HCT116 (cell line): Measurements from ENCODE around the gene EMP2. TPM values are rescaled to one million over a fixed set of nuclear protein-coding genes. Genes with fewer than 3 reads are reported as not detected.

Experiments
- ATAC-seq: fragments of 200-7000 bp; cut with Tn5 transposase; 2 replicates; pipeline ENCODE4 v1.9.1; 2020; ENCODE audit warnings: mild to moderate bottlenecking, moderate library complexity
- BruUV-seq: library from RNA; stranded (reverse); fragments of 400-500 nt; replicated peaks from 2 replicates; lab custom pipeline; 2021; lab: Mats Ljungman, UMichigan
- CTCF ChIA-PET: fragments of 300-600 bp; sonication (Branson Sonifier 250); formaldehyde crosslinking; loops from one replicate; lab custom pipeline; 2021; ENCODE audit warnings: antibody characterized with exemption; lab: Charles Lee
- POLR2A ChIA-PET: fragments of 300-600, 350-600 bp; sonication (Branson Sonifier 250); formaldehyde crosslinking; loops from one replicate; lab custom pipeline; 2021; ENCODE audit warnings: antibody characterized with exemption; lab: Charles Lee
- RAD21 ChIA-PET, 2 experiments: fragments of 300-600 bp; sonication (Branson Sonifier 250); formaldehyde crosslinking; loops; one replicate each; lab custom pipeline; 2023; ENCODE audit warnings: low total read pairs in 2 of 2; ENCODE audit not compliant: uncharacterized antibody in 2 of 2, unreplicated experiment in 2 of 2, low non-redundant PET in 1 of 2; lab: Charles Lee
- DNase-seq: peaks from one replicate; pipeline ENCODE4 v3.0.0-alpha.2; 2010; ENCODE audit warnings: low read depth, low spot score
- H2AFZ ChIP-seq: fragments of 200-600 bp; shearing (Covaris generic), sonication (generic); 2 replicates; pipeline ENCODE4 v1.6.1; 2017; ENCODE audit warnings: low read depth, mixed run types, mixed read lengths, antibody characterized with exemption, low read length; ENCODE audit not compliant: poor library complexity, severe bottlenecking
- H3K27ac ChIP-seq: 2 replicates; pipeline ENCODE4 v1.5.1; 2012; ENCODE audit warnings: low read depth, low read length
- H3K27me3 ChIP-seq: fragments of 200-600 bp; sonication (generic); 2 replicates; pipeline ENCODE4 v1.6.1; 2016; ENCODE audit warnings: mixed run types, low read length, mixed read lengths; ENCODE audit not compliant: insufficient read depth
- H3K36me3 ChIP-seq, 2 experiments: fragments of 200-500 bp in 1 of 2; fragments of 200-600 bp in 1 of 2; sonication (Bioruptor generic) in 1 of 2; sonication (generic) in 1 of 2; 2 replicates each; pipeline versions ENCODE4 v1.5.1 to v1.6.1; 2014 to 2016; ENCODE audit warnings: low read length in 2 of 2, inconsistent platforms in 1 of 2, mixed read lengths in 1 of 2, mixed run types in 1 of 2; ENCODE audit not compliant: insufficient read depth in 2 of 2, control insufficient read depth in 1 of 2
- H3K4me1 ChIP-seq, 2 experiments: fragments of 200-600 bp in 1 of 2; sonication (generic) in 1 of 2; 2 replicates each; pipeline versions ENCODE4 v1.5.1 to v1.6.1; 2012 to 2017; ENCODE audit warnings: low read length in 2 of 2, inconsistent platforms in 1 of 2, mild to moderate bottlenecking in 1 of 2, mixed read lengths in 1 of 2, mixed run types in 1 of 2, moderate library complexity in 1 of 2; ENCODE audit not compliant: insufficient read depth in 2 of 2, control insufficient read depth in 1 of 2
- H3K4me2 ChIP-seq: fragments of 200-600 bp; sonication (generic); 2 replicates; pipeline ENCODE4 v1.6.1; 2017; ENCODE audit warnings: mixed run types, low read length, mixed read lengths
- H3K4me3 ChIP-seq, 2 experiments: fragments of 200-600 bp in 1 of 2; sonication (generic) in 1 of 2; replicated peaks in 1 of 2; 2 replicates each; pipeline ENCODE4 v1.5.1; 2011 to 2016; ENCODE audit warnings: low read length in 2 of 2, control low read depth in 1 of 2, low read depth in 1 of 2, mild to moderate bottlenecking in 1 of 2, mixed read lengths in 1 of 2, mixed run types in 1 of 2
- H3K79me2 ChIP-seq: fragments of 200-600 bp; sonication (generic); 2 replicates; pipeline ENCODE4 v1.6.1; 2017; ENCODE audit warnings: mild to moderate bottlenecking, mixed run types, low read length, moderate library complexity, mixed read lengths; ENCODE audit not compliant: insufficient read depth
- H3K9ac ChIP-seq: fragments of 200-600 bp; sonication (generic); 2 replicates; pipeline ENCODE4 v1.6.1; 2016; ENCODE audit warnings: low read length, mixed read lengths
- H3K9me2 ChIP-seq: fragments of 200-600 bp; sonication (generic), shearing (Covaris generic); 2 replicates; pipeline ENCODE4 v1.6.1; 2017; ENCODE audit warnings: mixed run types, mild to moderate bottlenecking, moderate library complexity; ENCODE audit not compliant: insufficient read depth
- H3K9me3 ChIP-seq, 2 experiments: fragments of 200-500 bp in 1 of 2; fragments of 200-600 bp in 1 of 2; sonication (Bioruptor generic) in 1 of 2; sonication (generic) in 1 of 2; 2 replicates each; pipeline ENCODE4 v1.6.1; 2014 to 2017; ENCODE audit warnings: low read length in 2 of 2, mixed read lengths in 2 of 2, inconsistent platforms in 1 of 2, low read depth in 1 of 2, mild to moderate bottlenecking in 1 of 2, mixed run types in 1 of 2, moderate library complexity in 1 of 2; ENCODE audit not compliant: control insufficient read depth in 1 of 2, insufficient read depth in 1 of 2
- H4K20me1 ChIP-seq: fragments of 200-600 bp; sonication (generic), shearing (Covaris generic); 2 replicates; pipeline ENCODE4 v1.6.1; 2017; ENCODE audit warnings: mixed run types, mild to moderate bottlenecking, moderate library complexity; ENCODE audit not compliant: insufficient read depth
- CBX3 ChIP-seq: IDR thresholded peaks from 2 replicates; pipeline ENCODE4 v1.6.1; 2012; ENCODE audit warnings: low read depth
- CEBPB ChIP-seq: IDR thresholded peaks from 2 replicates; pipeline ENCODE4 v1.6.1; 2012; ENCODE audit warnings: low read depth
- EGR1 ChIP-seq: IDR thresholded peaks from 2 replicates; pipeline ENCODE4 v1.6.1; 2012; ENCODE audit warnings: low read depth
- POLR2A ChIP-seq: IDR thresholded peaks from 2 replicates; pipeline ENCODE4 v1.7.0; 2011; ENCODE audit warnings: borderline replicate concordance; ENCODE audit not compliant: insufficient read depth, insufficient read length; ENCODE audit errors: extremely low read depth
- POLR2AphosphoS5 ChIP-seq: IDR thresholded peaks from 2 replicates; pipeline ENCODE4 v1.6.1; 2011; ENCODE audit warnings: mild to moderate bottlenecking, low read depth, low read length, moderate library complexity
- RAD21 ChIP-seq: IDR thresholded peaks from 2 replicates; pipeline ENCODE4 v1.6.1; 2012; ENCODE audit warnings: low read depth, mild to moderate bottlenecking
- SIN3A ChIP-seq: IDR thresholded peaks from 2 replicates; pipeline ENCODE4 v1.6.1; 2012; ENCODE audit warnings: low read depth
- TCF7L2 ChIP-seq: IDR thresholded peaks from 2 replicates; pipeline ENCODE4 v1.7.0; 2011; ENCODE audit warnings: borderline replicate concordance, inconsistent platforms; ENCODE audit not compliant: insufficient read depth, insufficient read length; ENCODE audit errors: extremely low read depth
- ZFX ChIP-seq: fragments of 450-650 bp; IDR thresholded peaks from 2 replicates; pipeline ENCODE4 v1.6.1; 2017
- intact Hi-C: fragments of 100-400 bp; cut with micrococcal nuclease; formaldehyde crosslinking; loops from 2 replicates; pipeline ENCODE4 v1.10.0; 2022
- total RNA-seq: library from RNA; stranded (reverse); gene quantifications from one replicate; pipeline ENCODE4 v1.2.1, GENCODE V29; 2021; ENCODE audit not compliant: unreplicated experiment
- TF ChIP-seq, protein P1 (sequence below): IDR thresholded peaks from 2 replicates; pipeline ENCODE4 v1.6.1; 2011; ENCODE audit warnings: mild to moderate bottlenecking, low read length, moderate library complexity; ENCODE audit not compliant: insufficient replicate concordance; ENCODE audit errors: extremely low read depth
- TF ChIP-seq, protein P2 (sequence below), 3 experiments: fragments of 200-600 bp in 1 of 3; sonication (generic) in 1 of 3; IDR thresholded peaks in 2 of 3; conservative IDR thresholded peaks in 1 of 3; 2 replicates each; pipeline ENCODE4 v1.5.1; 2012 to 2017; ENCODE audit warnings: low read depth in 2 of 3, low read length in 2 of 3, antibody characterized with exemption in 1 of 3, borderline replicate concordance in 1 of 3, control low read depth in 1 of 3, mild to moderate bottlenecking in 1 of 3, mixed read lengths in 1 of 3, mixed run types in 1 of 3, moderate library complexity in 1 of 3; ENCODE audit not compliant: insufficient read depth in 1 of 3

Gene EMP2
- total RNA-seq, 1 experiment from 2014 or later, result 32.6 TPM

DNA sequence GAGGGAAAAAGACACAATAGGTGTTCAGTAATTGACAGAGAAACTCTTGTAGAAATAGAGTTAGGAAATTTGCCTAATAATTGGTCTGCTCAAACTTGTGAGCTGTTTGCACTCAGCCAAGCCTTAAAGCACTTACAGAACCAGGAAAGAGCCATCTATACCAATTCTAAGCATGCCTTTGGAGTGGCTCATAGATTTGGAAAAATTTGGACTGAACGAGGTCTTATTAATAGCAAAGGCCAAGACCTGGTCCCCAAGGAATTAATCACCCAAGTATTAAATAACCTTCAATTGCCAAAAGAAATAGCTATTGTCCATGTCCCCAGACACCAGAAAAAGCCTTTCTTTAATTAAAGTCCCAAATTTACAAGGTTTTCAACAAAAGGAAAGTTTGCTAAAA is 90.3 kb downstream of the EMP2 start (continued):
- no peak for TF ChIP-seq RAD21
- TF ChIP-seq ZFX, result no peak
- TF ChIP-seq, protein P1, sequence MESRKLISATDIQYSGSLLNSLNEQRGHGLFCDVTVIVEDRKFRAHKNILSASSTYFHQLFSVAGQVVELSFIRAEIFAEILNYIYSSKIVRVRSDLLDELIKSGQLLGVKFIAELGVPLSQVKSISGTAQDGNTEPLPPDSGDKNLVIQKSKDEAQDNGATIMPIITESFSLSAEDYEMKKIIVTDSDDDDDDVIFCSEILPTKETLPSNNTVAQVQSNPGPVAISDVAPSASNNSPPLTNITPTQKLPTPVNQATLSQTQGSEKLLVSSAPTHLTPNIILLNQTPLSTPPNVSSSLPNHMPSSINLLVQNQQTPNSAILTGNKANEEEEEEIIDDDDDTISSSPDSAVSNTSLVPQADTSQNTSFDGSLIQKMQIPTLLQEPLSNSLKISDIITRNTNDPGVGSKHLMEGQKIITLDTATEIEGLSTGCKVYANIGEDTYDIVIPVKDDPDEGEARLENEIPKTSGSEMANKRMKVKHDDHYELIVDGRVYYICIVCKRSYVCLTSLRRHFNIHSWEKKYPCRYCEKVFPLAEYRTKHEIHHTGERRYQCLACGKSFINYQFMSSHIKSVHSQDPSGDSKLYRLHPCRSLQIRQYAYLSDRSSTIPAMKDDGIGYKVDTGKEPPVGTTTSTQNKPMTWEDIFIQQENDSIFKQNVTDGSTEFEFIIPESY, result no peak
- TF ChIP-seq CEBPB, result no peak
- no peak for TF ChIP-seq SIN3A
- TF ChIP-seq, protein P2, sequence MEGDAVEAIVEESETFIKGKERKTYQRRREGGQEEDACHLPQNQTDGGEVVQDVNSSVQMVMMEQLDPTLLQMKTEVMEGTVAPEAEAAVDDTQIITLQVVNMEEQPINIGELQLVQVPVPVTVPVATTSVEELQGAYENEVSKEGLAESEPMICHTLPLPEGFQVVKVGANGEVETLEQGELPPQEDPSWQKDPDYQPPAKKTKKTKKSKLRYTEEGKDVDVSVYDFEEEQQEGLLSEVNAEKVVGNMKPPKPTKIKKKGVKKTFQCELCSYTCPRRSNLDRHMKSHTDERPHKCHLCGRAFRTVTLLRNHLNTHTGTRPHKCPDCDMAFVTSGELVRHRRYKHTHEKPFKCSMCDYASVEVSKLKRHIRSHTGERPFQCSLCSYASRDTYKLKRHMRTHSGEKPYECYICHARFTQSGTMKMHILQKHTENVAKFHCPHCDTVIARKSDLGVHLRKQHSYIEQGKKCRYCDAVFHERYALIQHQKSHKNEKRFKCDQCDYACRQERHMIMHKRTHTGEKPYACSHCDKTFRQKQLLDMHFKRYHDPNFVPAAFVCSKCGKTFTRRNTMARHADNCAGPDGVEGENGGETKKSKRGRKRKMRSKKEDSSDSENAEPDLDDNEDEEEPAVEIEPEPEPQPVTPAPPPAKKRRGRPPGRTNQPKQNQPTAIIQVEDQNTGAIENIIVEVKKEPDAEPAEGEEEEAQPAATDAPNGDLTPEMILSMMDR (IDR thresholded peaks at IDR 0.05 in 2 of 3, conservative IDR thresholded peaks at IDR 0.05 in 1 of 3; ENCODE audit: borderline replicate concordance in 1 of 3, insufficient read depth in 1 of 3, low read depth in 2 of 3, low read length in 2 of 3), result no peak
- no peak for TF ChIP-seq POLR2AphosphoS5
- TF ChIP-seq TCF7L2, result no peak
- TF ChIP-seq, all 23 proteins: peak for 0

DNA sequence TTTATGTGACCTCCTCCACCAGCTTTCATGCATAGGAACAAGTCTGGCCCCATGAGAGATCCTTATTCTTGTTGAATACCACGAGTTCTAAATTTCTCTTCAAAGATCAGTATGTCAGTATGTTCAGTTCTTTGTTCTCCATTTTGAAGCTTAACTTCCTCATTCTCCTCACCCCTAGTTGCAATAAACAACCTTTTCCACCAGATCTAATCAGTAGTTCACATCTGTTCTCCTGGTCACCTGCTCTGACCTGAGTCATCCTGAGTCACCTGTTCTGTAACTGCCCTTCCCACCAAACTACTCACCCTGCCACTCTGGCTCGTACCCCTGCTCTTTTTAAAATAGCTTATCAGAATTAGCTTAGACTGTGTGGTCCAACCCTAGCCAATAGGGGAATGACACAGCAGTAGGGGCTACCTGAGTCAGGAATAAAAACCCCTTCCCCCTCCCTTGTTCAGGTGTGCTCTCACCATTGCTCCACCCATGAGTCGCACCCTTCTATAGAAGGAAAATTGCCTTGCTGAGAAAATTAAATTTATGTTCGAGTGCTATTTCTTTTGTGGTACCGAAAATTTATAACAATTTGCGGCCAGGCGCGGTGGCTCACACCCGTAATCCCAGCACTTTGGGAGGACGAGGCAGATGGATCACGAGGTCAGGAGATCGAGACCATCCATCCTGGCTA is 94.6 kb downstream of the EMP2 start:
- no peaks in the 10 kb centered on the region for H3K9me2 ChIP-seq
- CTCF ChIA-PET, result no interaction called here
- no peaks in the 10 kb centered on the region; a peak in 1 of 4 replicates for H3K9me3 ChIP-seq
- 0 out of 2 replicates have a peak, but pooled peaks have one; percentile 25 for ATAC-seq
- no peak overlapping the region for H3K27ac ChIP-seq
- POLR2A ChIA-PET, result no interaction called here
- no peak overlapping the region for H2AFZ ChIP-seq
- no peaks in the 10 kb centered on the region for H3K36me3 ChIP-seq
- intact Hi-C loops, result no loop called here
- TF ChIP-seq CBX3 (peak; percentile 31; the same call in 1 of the 2 replicates), EGR1 (no peak), POLR2A (no peak)
- H3K9ac ChIP-seq, result no peak overlapping the region
- no TSS peak for BruUV-seq
- no peak overlapping the region for H3K4me3 ChIP-seq
- no peak overlapping the region for H3K4me2 ChIP-seq
- H3K4me1 ChIP-seq, result no peaks in the 10 kb centered on the region
- no peaks in the 10 kb centered on the region for H4K20me1 ChIP-seq
- RAD21 ChIA-PET, result no interaction called here
- H3K79me2 ChIP-seq, result no peaks in the 10 kb centered on the region
- no peaks in the 10 kb centered on the region for H3K27me3 ChIP-seq
- DNase-seq, result no peak
